ENCODE data around the gene RBPJL. TPM values are rescaled to one million over a fixed set of nuclear protein-coding genes. Genes with fewer than 3 reads are reported as not detected.

Gene RBPJL
- total and polyA plus RNA-seq, 2 of the 13 experiments (the other 11 are each of a cell fraction or from before 2014, with no cell fraction given), result not detected

DNA sequence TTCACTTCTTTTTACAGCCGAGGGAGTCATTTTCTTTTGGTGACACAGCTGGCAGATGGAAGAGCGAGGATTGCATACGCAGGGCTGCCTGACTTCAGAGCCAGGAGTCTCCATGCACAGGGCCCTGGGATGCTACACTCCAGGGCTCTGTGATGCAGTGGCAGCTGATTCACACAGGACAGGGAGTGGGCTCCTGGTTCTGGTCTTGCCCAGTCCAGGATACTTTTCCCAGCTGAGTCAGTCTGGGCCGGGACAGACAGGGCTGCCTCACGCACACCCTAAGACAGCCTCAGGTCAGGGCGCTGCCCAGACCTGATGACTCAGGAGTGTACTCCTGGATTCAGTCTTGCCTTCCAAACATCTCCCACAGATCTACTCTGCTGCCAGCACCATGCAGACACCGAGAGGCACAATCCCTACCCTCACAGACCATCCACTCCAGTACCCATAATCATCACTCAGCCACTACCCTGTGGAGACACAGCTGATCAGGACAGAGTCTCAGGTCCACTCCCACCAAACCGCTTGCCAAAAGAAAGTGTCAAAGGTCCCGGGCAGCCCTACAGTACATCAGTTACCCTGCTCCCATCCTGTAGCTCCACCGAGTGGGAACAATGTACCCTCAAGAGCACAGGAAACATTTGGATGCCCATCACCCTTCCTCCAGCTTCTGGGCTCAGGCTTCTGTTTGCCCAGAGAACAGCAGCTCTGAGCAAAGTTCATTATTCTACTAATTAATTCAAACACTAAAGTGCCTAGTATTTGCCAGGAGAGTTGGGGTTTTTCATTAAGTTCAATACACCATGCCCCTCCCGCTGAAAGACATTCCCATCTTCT lies 30.1 kb downstream of the RBPJL start (continued):
- no peak for TF ChIP-seq ZNF30 (CRISPR knock-in tag; IDR thresholded peaks at IDR 0.05)
- TF ChIP-seq ZNF574 (CRISPR knock-in tag; IDR thresholded peaks at IDR 0.05), result peak; percentile 72
- TF ChIP-seq ZNF441 (CRISPR knock-in tag; IDR thresholded peaks at IDR 0.05; ENCODE audit: borderline replicate concordance), result no peak
- TF ChIP-seq SMAD9 (CRISPR knock-in tag; IDR thresholded peaks at IDR 0.05), result no peak
- TF ChIP-seq U2AF2 (IDR thresholded peaks at IDR 0.05; ENCODE audit: low read depth, low read length), result no peak
- TF ChIP-seq KDM6A (CRISPR knock-in tag; IDR thresholded peaks at IDR 0.05; ENCODE audit: low read depth), result 0 out of 2 replicates have a peak, but pooled peaks have one; percentile 31
- TF ChIP-seq NCOA1 (CRISPR knock-in tag; IDR thresholded peaks at IDR 0.05), result no peak
- TF ChIP-seq ZNF235 (CRISPR knock-in tag; IDR thresholded peaks at IDR 0.05; ENCODE audit: borderline replicate concordance), result no peak
- no peak for TF ChIP-seq KAT2B (IDR thresholded peaks at IDR 0.05; ENCODE audit: borderline replicate concordance, low read depth, low read length)
- TF ChIP-seq, protein P1, sequence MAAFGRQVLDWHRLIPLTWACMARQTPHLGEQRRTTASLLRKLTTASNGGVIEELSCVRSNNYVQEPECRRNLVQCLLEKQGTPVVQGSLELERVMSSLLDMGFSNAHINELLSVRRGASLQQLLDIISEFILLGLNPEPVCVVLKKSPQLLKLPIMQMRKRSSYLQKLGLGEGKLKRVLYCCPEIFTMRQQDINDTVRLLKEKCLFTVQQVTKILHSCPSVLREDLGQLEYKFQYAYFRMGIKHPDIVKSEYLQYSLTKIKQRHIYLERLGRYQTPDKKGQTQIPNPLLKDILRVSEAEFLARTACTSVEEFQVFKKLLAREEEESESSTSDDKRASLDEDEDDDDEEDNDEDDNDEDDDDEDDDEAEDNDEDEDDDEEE (CRISPR knock-in tag; IDR thresholded peaks at IDR 0.05), result no peak
- TF ChIP-seq HNRNPUL1 (IDR thresholded peaks at IDR 0.05; ENCODE audit: low read depth, low read length), result no peak
- TF ChIP-seq, protein P2, sequence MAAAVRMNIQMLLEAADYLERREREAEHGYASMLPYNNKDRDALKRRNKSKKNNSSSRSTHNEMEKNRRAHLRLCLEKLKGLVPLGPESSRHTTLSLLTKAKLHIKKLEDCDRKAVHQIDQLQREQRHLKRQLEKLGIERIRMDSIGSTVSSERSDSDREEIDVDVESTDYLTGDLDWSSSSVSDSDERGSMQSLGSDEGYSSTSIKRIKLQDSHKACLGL (CRISPR knock-in tag; IDR thresholded peaks at IDR 0.05), result no peak
- TF ChIP-seq FOXK2 (IDR thresholded peaks at IDR 0.05), result no peak
- no peak for TF ChIP-seq ZNF605 (CRISPR knock-in tag; IDR thresholded peaks at IDR 0.05)
- no peak for TF ChIP-seq ZNF709 (CRISPR knock-in tag; IDR thresholded peaks at IDR 0.05)
- TF ChIP-seq GABPB1 (CRISPR knock-in tag; IDR thresholded peaks at IDR 0.05), result 0 out of 2 replicates have a peak, but pooled peaks have one; percentile 10
- TF ChIP-seq ZNF878 (CRISPR knock-in tag; IDR thresholded peaks at IDR 0.05), result 0 out of 2 replicates have a peak, but pooled peaks have one; percentile 11
- TF ChIP-seq ZNF629 (CRISPR knock-in tag; conservative IDR thresholded peaks at IDR 0.05), result peak; percentile 6; the same call in 1 of the 2 replicates
- TF ChIP-seq TGIF2 (CRISPR knock-in tag; IDR thresholded peaks at IDR 0.05), result no peak
- TF ChIP-seq, protein P3, sequence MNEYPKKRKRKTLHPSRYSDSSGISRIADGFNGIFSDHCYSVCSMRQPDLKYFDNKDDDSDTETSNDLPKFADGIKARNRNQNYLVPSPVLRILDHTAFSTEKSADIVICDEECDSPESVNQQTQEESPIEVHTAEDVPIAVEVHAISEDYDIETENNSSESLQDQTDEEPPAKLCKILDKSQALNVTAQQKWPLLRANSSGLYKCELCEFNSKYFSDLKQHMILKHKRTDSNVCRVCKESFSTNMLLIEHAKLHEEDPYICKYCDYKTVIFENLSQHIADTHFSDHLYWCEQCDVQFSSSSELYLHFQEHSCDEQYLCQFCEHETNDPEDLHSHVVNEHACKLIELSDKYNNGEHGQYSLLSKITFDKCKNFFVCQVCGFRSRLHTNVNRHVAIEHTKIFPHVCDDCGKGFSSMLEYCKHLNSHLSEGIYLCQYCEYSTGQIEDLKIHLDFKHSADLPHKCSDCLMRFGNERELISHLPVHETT (CRISPR knock-in tag; conservative IDR thresholded peaks at IDR 0.05), result no peak
- TF ChIP-seq SAP130 (CRISPR knock-in tag; IDR thresholded peaks at IDR 0.05; ENCODE audit: low read depth), result 0 out of 2 replicates have a peak, but pooled peaks have one; percentile 20
- TF ChIP-seq ZNF143 (CRISPR knock-in tag; IDR thresholded peaks at IDR 0.05), result peak; percentile 33; the same call in 1 of the 2 replicates

All from HepG2 (cell line).